Measurements from ENCODE around the gene CABLES1.

The CABLES1 gene

DNA sequence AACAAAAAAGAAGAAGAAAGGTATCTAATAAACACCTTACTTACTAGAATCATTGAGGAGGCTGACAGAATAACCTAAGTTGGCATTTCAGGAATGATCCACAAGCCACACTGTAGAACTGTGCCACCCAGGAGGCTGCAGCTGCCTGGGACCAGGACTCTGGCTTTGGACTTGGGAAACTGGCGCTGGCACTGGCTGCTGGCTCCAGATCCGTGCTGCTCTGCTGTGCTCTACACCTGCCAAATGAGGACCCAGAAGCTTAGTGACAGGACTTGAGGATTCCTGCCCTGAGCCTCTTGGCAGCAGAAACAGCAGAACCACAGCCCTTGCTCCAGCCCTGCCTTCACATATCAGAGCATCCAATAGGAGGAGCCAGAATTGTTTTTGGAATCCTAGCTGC lies 113.5 kb downstream of the CABLES1 start:
- ATAC-seq (ENCODE audit: insufficient read depth, low read depth): no peak
- Histone ChIP-seq H3K36me3 (ENCODE audit: insufficient read depth, low read length) (no peaks in the 10 kb centered on the region), H3K4me1 (ENCODE audit: insufficient read depth, low read length) (no peaks in the 10 kb centered on the region)

DNA sequence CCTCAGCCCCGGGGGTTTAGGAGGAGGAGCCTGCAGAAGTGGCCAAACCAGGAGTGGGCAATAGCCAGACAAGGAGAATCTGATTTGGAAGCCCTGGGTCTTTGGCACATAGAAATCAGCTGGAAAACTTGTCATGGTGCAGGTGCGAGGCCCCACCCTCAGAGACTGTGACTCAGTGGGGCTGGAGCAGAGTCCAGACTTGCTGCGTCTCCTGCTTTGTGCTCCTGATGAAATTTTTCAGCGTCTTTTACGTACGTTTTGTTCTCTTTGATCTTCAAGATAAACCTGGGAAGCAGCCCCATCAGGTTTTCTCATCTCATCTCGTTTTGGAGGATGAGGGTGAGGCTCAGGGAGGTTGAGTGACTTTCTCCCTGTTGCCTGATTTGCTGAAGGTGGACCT lies 114.1 kb downstream of the CABLES1 start:
- Histone ChIP-seq H3K4me3 (ENCODE audit: low read depth in 1 of 2, low read length in 2 of 2) (no peak overlapping the region), H3K4me2 (ENCODE audit: insufficient read depth, low read length) (no peak overlapping the region), H3K9ac (ENCODE audit: low read depth, low read length) (no peak overlapping the region), H3K27me3 (ENCODE audit: insufficient read depth, low read length, poor library complexity) (no peaks in the 10 kb centered on the region), H3K79me2 (ENCODE audit: insufficient read depth, low read length) (no peaks in the 10 kb centered on the region), H3K27ac (ENCODE audit: low read length) (no peak overlapping the region), H4K20me1 (ENCODE audit: insufficient read depth, low read length) (no peaks in the 10 kb centered on the region), H2AFZ (ENCODE audit: low read depth, low read length) (no peak overlapping the region), H3K9me3 (ENCODE audit: insufficient read depth, low read length, severe bottlenecking) (no peaks in the 10 kb centered on the region), H3K4me1 (ENCODE audit: insufficient read depth, low read length) (no peaks in the 10 kb centered on the region), H3K36me3 (ENCODE audit: insufficient read depth, low read length) (no peaks in the 10 kb centered on the region)
- ATAC-seq (ENCODE audit: insufficient read depth, low read depth) (no peak), DNase-seq (no peak)
- TF ChIP-seq EZH2 (IDR thresholded peaks at IDR 0.05; ENCODE audit: borderline replicate concordance, low read depth, low read length, severe bottlenecking): no peak
- TF ChIP-seq, protein P1, sequence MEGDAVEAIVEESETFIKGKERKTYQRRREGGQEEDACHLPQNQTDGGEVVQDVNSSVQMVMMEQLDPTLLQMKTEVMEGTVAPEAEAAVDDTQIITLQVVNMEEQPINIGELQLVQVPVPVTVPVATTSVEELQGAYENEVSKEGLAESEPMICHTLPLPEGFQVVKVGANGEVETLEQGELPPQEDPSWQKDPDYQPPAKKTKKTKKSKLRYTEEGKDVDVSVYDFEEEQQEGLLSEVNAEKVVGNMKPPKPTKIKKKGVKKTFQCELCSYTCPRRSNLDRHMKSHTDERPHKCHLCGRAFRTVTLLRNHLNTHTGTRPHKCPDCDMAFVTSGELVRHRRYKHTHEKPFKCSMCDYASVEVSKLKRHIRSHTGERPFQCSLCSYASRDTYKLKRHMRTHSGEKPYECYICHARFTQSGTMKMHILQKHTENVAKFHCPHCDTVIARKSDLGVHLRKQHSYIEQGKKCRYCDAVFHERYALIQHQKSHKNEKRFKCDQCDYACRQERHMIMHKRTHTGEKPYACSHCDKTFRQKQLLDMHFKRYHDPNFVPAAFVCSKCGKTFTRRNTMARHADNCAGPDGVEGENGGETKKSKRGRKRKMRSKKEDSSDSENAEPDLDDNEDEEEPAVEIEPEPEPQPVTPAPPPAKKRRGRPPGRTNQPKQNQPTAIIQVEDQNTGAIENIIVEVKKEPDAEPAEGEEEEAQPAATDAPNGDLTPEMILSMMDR (IDR thresholded peaks at IDR 0.05; ENCODE audit: borderline replicate concordance, extremely low read depth, low read length, poor library complexity, severe bottlenecking): no peak

More for the DNA sequence above, 113.5 kb downstream of the CABLES1 start:
- Histone ChIP-seq H3K27ac (ENCODE audit: low read length) (no peak overlapping the region), H4K20me1 (ENCODE audit: insufficient read depth, low read length) (no peaks in the 10 kb centered on the region), H3K9me3 (ENCODE audit: insufficient read depth, low read length, severe bottlenecking) (no peaks in the 10 kb centered on the region), H3K9ac (ENCODE audit: low read depth, low read length) (no peak overlapping the region), H3K4me2 (ENCODE audit: insufficient read depth, low read length) (no peak overlapping the region), H3K27me3 (ENCODE audit: insufficient read depth, low read length, poor library complexity) (no peaks in the 10 kb centered on the region), H3K79me2 (ENCODE audit: insufficient read depth, low read length) (no peaks in the 10 kb centered on the region), H3K4me3 (ENCODE audit: low read depth in 1 of 2, low read length in 2 of 2) (no peak overlapping the region), H2AFZ (ENCODE audit: low read depth, low read length) (no peak overlapping the region)
- DNase-seq: no peak
- TF ChIP-seq, protein P1 (IDR thresholded peaks at IDR 0.05; ENCODE audit: borderline replicate concordance, extremely low read depth, low read length, poor library complexity, severe bottlenecking): no peak
- TF ChIP-seq EZH2 (IDR thresholded peaks at IDR 0.05; ENCODE audit: borderline replicate concordance, low read depth, low read length, severe bottlenecking): no peak

DNA sequence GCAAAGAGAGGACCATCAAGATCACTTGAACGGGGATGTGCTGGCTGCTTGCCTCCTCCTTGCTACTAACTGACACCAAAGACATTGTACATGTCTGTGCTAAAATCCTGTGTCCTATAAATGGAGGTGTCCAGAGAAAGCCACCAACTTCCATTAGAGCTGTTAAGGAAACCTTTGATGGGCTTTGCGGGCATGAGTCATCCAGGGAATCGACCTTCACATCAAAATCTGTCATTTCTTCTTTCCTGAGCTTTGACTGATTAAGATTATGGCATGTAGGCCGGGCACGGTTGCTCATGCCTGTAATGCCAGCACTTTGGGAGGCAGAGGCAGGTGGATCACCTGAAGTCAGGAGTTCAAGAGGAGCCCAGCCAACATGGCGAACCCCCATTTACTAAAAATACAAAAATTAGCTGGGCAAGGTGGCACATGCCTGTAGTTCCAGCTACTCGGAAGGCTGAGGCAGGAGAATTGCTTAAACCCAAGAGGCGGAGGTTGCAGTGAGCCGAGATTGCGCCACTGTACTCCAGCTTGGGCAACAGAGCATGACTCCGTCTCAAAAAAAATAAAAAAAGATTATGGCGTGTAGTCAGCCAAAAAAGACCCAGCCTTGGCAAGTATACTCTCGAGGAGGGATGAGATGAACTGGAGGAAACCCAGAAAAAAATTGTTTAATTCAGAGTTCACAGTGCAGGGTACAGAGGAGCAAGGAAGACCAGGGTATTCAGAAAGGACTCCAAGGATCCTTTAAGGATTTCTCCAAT lies 115.8 kb downstream of the CABLES1 start:
- Histone ChIP-seq H3K9me3 (ENCODE audit: insufficient read depth, low read length, severe bottlenecking) (no peaks in the 10 kb centered on the region), H4K20me1 (ENCODE audit: insufficient read depth, low read length) (no peaks in the 10 kb centered on the region), H3K27ac (ENCODE audit: low read length) (no peak overlapping the region), H3K9ac (ENCODE audit: low read depth, low read length) (no peak overlapping the region), H3K4me3 (ENCODE audit: low read depth in 1 of 2, low read length in 2 of 2) (no peak overlapping the region), H3K27me3 (ENCODE audit: insufficient read depth, low read length, poor library complexity) (no peaks in the 10 kb centered on the region), H2AFZ (ENCODE audit: low read depth, low read length) (no peak overlapping the region), H3K4me2 (ENCODE audit: insufficient read depth, low read length) (no peak overlapping the region), H3K4me1 (ENCODE audit: insufficient read depth, low read length) (no peaks in the 10 kb centered on the region), H3K36me3 (ENCODE audit: insufficient read depth, low read length) (no peaks in the 10 kb centered on the region), H3K79me2 (ENCODE audit: insufficient read depth, low read length) (no peaks in the 10 kb centered on the region)
- no peak for TF ChIP-seq EZH2 (IDR thresholded peaks at IDR 0.05; ENCODE audit: borderline replicate concordance, low read depth, low read length, severe bottlenecking)
- TF ChIP-seq, protein P1 (IDR thresholded peaks at IDR 0.05; ENCODE audit: borderline replicate concordance, extremely low read depth, low read length, poor library complexity, severe bottlenecking): no peak
- ATAC-seq (ENCODE audit: insufficient read depth, low read depth): no peak
- DNase-seq: no peak
